VCaP (cell line): ENCODE data around the gene MS4A12.
"Not testable (repeated sequence)": the region's sequence is repeated elsewhere in the genome, so short reads cannot be mapped to it uniquely, and the experiment has no call there.

Experiments
- H3K27ac ChIP-seq: fragments of 450-650 bp; 2 replicates; pipeline ENCODE4 v1.5.1; 2017
- TF ChIP-seq, protein P1 (sequence below): fragments of 450-650 bp; conservative IDR thresholded peaks from 2 replicates; pipeline ENCODE4 v1.5.1; 2017; ENCODE audit warnings: mild to moderate bottlenecking, moderate library complexity

The MS4A12 gene

DNA sequence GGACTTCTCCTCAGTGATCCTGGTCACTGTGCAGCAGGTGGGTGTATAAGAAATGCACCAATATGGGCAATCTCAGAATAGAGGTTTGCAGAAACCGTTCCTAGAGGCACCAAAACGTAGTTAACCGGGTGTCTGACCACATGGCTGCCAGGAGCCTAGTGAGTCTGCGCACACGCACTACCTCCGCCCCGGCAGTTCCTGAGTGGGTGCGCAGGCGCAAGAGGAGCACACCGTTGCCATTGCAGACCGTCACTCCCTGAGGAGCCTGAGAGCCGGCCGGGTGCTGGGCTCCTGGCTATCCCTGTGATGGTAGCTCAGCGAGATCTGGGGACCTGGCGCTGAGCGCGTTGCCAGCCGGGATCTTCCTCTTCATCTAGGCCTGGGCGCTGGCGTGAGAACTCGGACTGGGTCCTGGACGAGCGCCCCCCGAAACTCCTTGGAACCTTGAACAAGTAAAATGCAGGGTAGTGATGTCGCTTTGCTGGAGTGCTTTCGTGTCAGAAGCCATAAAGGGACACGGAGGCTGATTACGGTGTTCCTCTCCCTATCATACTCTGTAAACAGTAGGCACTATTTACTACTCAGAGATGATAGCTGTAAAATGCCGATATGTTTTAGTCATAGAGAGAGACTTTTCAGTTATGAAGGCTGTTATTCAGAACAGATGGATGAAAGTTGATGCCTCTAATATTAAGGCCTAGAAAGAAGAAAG lies 22.7 kb downstream of the MS4A12 start, which contains the start of gene MS4A13:
MS4A13 (plus strand) TSS at position 249 of the 712 bp plus-strand sequence. CDS start 2,692 bp downstream, outside the sequence.
- TF ChIP-seq, protein P1, sequence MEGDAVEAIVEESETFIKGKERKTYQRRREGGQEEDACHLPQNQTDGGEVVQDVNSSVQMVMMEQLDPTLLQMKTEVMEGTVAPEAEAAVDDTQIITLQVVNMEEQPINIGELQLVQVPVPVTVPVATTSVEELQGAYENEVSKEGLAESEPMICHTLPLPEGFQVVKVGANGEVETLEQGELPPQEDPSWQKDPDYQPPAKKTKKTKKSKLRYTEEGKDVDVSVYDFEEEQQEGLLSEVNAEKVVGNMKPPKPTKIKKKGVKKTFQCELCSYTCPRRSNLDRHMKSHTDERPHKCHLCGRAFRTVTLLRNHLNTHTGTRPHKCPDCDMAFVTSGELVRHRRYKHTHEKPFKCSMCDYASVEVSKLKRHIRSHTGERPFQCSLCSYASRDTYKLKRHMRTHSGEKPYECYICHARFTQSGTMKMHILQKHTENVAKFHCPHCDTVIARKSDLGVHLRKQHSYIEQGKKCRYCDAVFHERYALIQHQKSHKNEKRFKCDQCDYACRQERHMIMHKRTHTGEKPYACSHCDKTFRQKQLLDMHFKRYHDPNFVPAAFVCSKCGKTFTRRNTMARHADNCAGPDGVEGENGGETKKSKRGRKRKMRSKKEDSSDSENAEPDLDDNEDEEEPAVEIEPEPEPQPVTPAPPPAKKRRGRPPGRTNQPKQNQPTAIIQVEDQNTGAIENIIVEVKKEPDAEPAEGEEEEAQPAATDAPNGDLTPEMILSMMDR, result no peak

GRCh38 chr11:60528465-60528864 lies 35.9 kb downstream of the MS4A12 start:
- H3K27ac ChIP-seq, result no peak overlapping the region
- TF ChIP-seq, protein P1, result no peak

More for the DNA sequence above, 22.7 kb downstream of the MS4A12 start, which contains the start of gene MS4A13:
- no peak within 1 kb of the TSS for H3K27ac ChIP-seq

DNA sequence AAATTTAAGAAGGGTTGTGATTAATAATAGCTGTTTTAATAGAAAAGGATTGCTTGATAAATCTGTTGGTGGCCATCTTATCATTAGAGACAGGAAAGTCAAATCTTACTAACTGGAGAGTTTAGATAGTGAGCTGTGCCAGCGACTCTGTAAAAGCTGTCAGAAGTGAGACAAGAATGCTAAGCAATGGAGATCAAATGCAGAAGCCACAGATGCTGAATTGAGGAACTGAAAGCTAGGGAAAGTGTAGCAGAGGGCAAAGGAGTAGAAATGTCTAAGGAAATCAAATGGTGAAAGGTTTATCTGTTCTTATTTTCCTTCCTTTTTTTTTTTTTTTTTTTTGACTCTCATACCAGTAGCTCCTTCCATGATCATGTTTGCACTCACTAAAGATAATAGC lies 36.4 kb downstream of the MS4A12 start:
- H3K27ac ChIP-seq, result no peak overlapping the region
- TF ChIP-seq, protein P1, result no peak

GRCh38 chr11:60530454-60531100 lies 38.0 kb downstream of the MS4A12 start:
- no peak overlapping the region for H3K27ac ChIP-seq
- TF ChIP-seq, protein P1, result no peak

DNA sequence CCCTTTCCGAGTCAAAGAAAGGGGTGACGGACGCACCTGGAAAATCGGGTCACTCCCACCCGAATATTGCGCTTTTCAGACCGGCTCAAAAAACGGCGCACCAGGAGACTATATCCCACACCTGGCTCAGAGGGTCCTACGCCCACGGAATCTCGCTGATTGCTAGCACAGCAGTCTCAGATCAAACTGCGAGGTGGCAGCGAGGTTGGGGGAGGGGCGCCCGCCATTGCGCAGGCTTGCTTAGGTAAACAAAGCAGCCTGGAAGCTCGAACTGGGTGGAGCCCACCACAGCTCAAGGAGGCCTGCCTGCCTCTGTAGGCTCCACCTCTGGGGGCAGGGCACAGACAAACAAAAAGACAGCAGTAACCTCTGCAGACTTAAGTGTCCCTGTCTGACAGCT lies 39.8 kb downstream of the MS4A12 start:
- H3K27ac ChIP-seq, result not testable (repeated sequence)

GRCh38 chr11:60538627-60539026 lies 46.0 kb downstream of the MS4A12 start:
- not testable (repeated sequence) for H3K27ac ChIP-seq

DNA sequence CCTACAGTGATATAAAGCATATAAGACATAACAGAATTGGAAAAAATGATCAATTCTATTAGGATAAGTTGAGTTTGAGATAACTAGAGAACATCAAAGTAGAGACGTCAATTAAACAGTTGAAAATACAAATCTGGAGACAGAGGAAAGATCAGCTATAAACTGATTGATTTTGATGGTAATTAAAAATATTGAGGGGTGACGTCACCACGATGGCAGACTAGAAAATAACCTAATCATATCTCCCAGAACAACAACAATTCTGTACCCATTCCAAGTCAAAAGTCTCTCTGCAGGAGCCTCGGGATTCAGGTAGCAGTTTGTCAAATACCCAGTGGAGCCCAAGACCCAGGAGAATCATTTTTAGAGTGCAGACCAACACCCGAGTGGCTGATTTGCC lies 51.5 kb downstream of the MS4A12 start:
- H3K27ac ChIP-seq, result no peak overlapping the region
- TF ChIP-seq, protein P1, result no peak
